Measurements from ENCODE around the gene NODAL.

NODAL gene

GRCh38 chr10:70403483-70404035, 37.9 kb downstream of the NODAL start:
- peak; percentile 98 for FAIRE-seq
- no peak for DNase-seq (ENCODE audit: insufficient read length, low spot score)
- TF ChIP-seq TAF1 (IDR thresholded peaks at IDR 0.05; ENCODE audit: low read depth, low read length) (no peak), POU2F2 (IDR thresholded peaks at IDR 0.05; ENCODE audit: low read depth, low read length) (no peak), POLR2AphosphoS5 (IDR thresholded peaks at IDR 0.05; ENCODE audit: low read depth, low read length) (no peak), POLR2A (IDR thresholded peaks at IDR 0.05; ENCODE audit: low read depth, low read length) (no peak), SPI1 (IDR thresholded peaks at IDR 0.05; ENCODE audit: low read depth, low read length) (no peak), PAX5 (IDR thresholded peaks at IDR 0.05; ENCODE audit: insufficient read depth, low read length, severe bottlenecking) (no peak)

- TF ChIP-seq POU2F2 (IDR thresholded peaks at IDR 0.05; ENCODE audit: low read depth, low read length) (no peak), SPI1 (IDR thresholded peaks at IDR 0.05; ENCODE audit: low read depth, low read length) (no peak), TAF1 (IDR thresholded peaks at IDR 0.05; ENCODE audit: low read depth, low read length) (no peak), POLR2A (IDR thresholded peaks at IDR 0.05; ENCODE audit: low read depth, low read length) (no peak), PAX5 (IDR thresholded peaks at IDR 0.05; ENCODE audit: insufficient read depth, low read length, severe bottlenecking) (no peak), POLR2AphosphoS5 (IDR thresholded peaks at IDR 0.05; ENCODE audit: low read depth, low read length) (no peak)
- DNase-seq (ENCODE audit: insufficient read length, low spot score): no peak
- no peak for FAIRE-seq
Observed at GRCh38 chr10:70399177-70399576, 42.3 kb downstream of the NODAL start.

GRCh38 chr10:70396140-70396539, 45.3 kb downstream of the NODAL start:
- FAIRE-seq (no peak), DNase-seq (ENCODE audit: insufficient read length, low spot score) (no peak)
- TF ChIP-seq POLR2AphosphoS5 (IDR thresholded peaks at IDR 0.05; ENCODE audit: low read depth, low read length): no peak
- no peak for TF ChIP-seq SPI1 (IDR thresholded peaks at IDR 0.05; ENCODE audit: low read depth, low read length)
- no peak for TF ChIP-seq POU2F2 (IDR thresholded peaks at IDR 0.05; ENCODE audit: low read depth, low read length)
- TF ChIP-seq POLR2A (IDR thresholded peaks at IDR 0.05; ENCODE audit: low read depth, low read length): no peak

- DNase-seq (ENCODE audit: insufficient read length, low spot score): no peak
- TF ChIP-seq PAX5 (IDR thresholded peaks at IDR 0.05; ENCODE audit: insufficient read depth, low read length, severe bottlenecking) (no peak), POLR2AphosphoS5 (IDR thresholded peaks at IDR 0.05; ENCODE audit: low read depth, low read length) (no peak), POLR2A (IDR thresholded peaks at IDR 0.05; ENCODE audit: low read depth, low read length) (no peak), SPI1 (IDR thresholded peaks at IDR 0.05; ENCODE audit: low read depth, low read length) (no peak), TAF1 (IDR thresholded peaks at IDR 0.05; ENCODE audit: low read depth, low read length) (no peak), POU2F2 (IDR thresholded peaks at IDR 0.05; ENCODE audit: low read depth, low read length) (no peak)
- FAIRE-seq: no peak
Observed at GRCh38 chr10:70391654-70392053, 49.8 kb downstream of the NODAL start.

All from GM12891 (cell line).